Astrocyte (in vitro differentiated cells and primary cell): ENCODE measurements around the gene CDC16. TPM values are rescaled to one million over a fixed set of nuclear protein-coding genes. Genes with fewer than 3 reads are reported as not detected.
"Not testable (repeated sequence)": the region's sequence is repeated elsewhere in the genome, so short reads cannot be mapped to it uniquely, and the experiment has no call there.

Experiments
- DNase-seq: peaks from one replicate; pipeline ENCODE4 v3.0.0-alpha.2; 2010; ENCODE audit warnings: low read depth
- FAIRE-seq: peaks from 2 replicates; lab custom pipeline; 2011; peaks lifted over from hg19 to GRCh38; lab: Jason Lieb, UNC
- H2AFZ ChIP-seq: 2 replicates; pipeline ENCODE4 v1.6.0; 2012; ENCODE audit warnings: low read depth, low read length, inconsistent platforms
- H3K27ac ChIP-seq: 2 replicates; pipeline ENCODE4 v1.5.1; 2011; ENCODE audit warnings: low read depth, low read length, inconsistent platforms
- H3K27me3 ChIP-seq: 2 replicates; pipeline ENCODE4 v1.6.0; 2011; ENCODE audit warnings: low read length, inconsistent platforms; ENCODE audit not compliant: insufficient read depth
- H3K36me3 ChIP-seq: 2 replicates; pipeline ENCODE4 v1.5.1; 2011; ENCODE audit warnings: low read length, inconsistent platforms; ENCODE audit not compliant: insufficient read depth
- H3K4me1 ChIP-seq: 2 replicates; pipeline ENCODE4 v1.5.1; 2011; ENCODE audit warnings: low read length, inconsistent platforms; ENCODE audit not compliant: insufficient read depth
- H3K4me2 ChIP-seq: 2 replicates; pipeline ENCODE4 v1.6.0; 2012; ENCODE audit warnings: low read length, inconsistent platforms
- H3K4me3 ChIP-seq: 2 replicates; pipeline ENCODE4 v1.5.1; 2011; ENCODE audit warnings: low read depth, mild to moderate bottlenecking, low read length, inconsistent platforms; ENCODE audit not compliant: insufficient read depth
- H3K79me2 ChIP-seq: 2 replicates; pipeline ENCODE4 v1.6.0; 2012; ENCODE audit warnings: mild to moderate bottlenecking, low read length, inconsistent platforms; ENCODE audit not compliant: insufficient read depth
- H3K9ac ChIP-seq: 2 replicates; pipeline ENCODE4 v1.6.0; 2012; ENCODE audit warnings: mild to moderate bottlenecking, low read length, inconsistent platforms
- H3K9me3 ChIP-seq: 2 replicates; pipeline ENCODE4 v1.5.1; 2012; ENCODE audit warnings: low read depth, mild to moderate bottlenecking, low read length, inconsistent platforms; ENCODE audit not compliant: insufficient read depth
- H4K20me1 ChIP-seq: 2 replicates; pipeline ENCODE4 v1.6.0; 2012; ENCODE audit warnings: low read length, inconsistent platforms; ENCODE audit not compliant: insufficient read depth
- H3K27ac Mint-ChIP-seq: one replicate; pipeline ENCODE4 v1.8.0; 2021; ENCODE audit warnings: mild to moderate bottlenecking, mixed read lengths; ENCODE audit not compliant: unreplicated experiment
- H3K27me3 Mint-ChIP-seq: one replicate; pipeline ENCODE4 v1.8.0; 2021; ENCODE audit warnings: low read depth, mixed read lengths; ENCODE audit not compliant: unreplicated experiment
- H3K36me3 Mint-ChIP-seq: one replicate; pipeline ENCODE4 v1.8.0; 2021; ENCODE audit warnings: low read depth, mixed read lengths; ENCODE audit not compliant: unreplicated experiment
- H3K4me1 Mint-ChIP-seq: one replicate; pipeline ENCODE4 v1.8.0; 2021; ENCODE audit warnings: low read depth, mixed read lengths; ENCODE audit not compliant: unreplicated experiment
- H3K4me3 Mint-ChIP-seq: one replicate; pipeline ENCODE4 v1.8.0; 2021; ENCODE audit warnings: mild to moderate bottlenecking, moderate library complexity, mixed read lengths; ENCODE audit not compliant: unreplicated experiment
- H3K9me3 Mint-ChIP-seq: one replicate; pipeline ENCODE4 v1.8.0; 2021; ENCODE audit warnings: mild to moderate bottlenecking, mixed read lengths; ENCODE audit not compliant: unreplicated experiment
- EZH2 ChIP-seq: IDR thresholded peaks from 2 replicates; pipeline ENCODE4 v1.6.1; 2012; ENCODE audit warnings: mild to moderate bottlenecking, low read length, inconsistent platforms; ENCODE audit not compliant: insufficient read depth
- total RNA-seq: library from RNA; stranded (reverse); gene quantifications from 2 replicates; pipeline ENCODE4 v1.2.1, GENCODE V29; 2021
- TF ChIP-seq, protein P1 (sequence below): IDR thresholded peaks from 2 replicates; pipeline ENCODE4 v1.5.1; 2011; ENCODE audit warnings: low read depth, mild to moderate bottlenecking, inconsistent platforms, low read length, moderate library complexity; ENCODE audit not compliant: insufficient read depth

CDC16 gene
- total RNA-seq, 1 donor from 2014 or later: 77.0 TPM

DNA sequence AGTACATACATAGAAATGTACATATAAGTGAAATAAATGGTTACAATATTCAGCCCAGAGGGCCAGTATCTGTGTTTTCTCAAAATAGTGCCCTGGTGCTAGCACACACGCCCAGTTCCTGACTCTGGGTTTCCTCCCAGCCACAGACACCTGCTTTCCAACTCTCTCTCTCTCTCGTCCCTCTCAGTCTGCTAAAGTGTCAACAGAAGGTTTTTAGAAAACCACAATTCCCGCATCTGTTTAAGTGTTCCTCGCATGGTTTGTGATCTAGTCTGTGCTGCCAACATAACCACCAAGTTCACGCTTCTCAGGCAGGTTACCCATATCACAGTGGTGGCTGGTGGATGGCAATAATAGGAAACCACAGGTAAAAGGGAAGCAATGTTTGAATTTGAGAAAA lies 28.9 kb downstream of the CDC16 start:
- Mint-ChIP-seq H3K27me3 (no peaks in the 10 kb centered on the region), H3K36me3 (peaks cover 31% of the 10 kb centered on the region), H3K4me3 (no peak overlapping the region), H3K27ac (peak overlapping the region; percentile 50), H3K4me1 (peaks cover 31% of the 10 kb centered on the region), H3K9me3 (no peaks in the 10 kb centered on the region)
- peaks cover 57% of the 10 kb centered on the region for H3K36me3 ChIP-seq
- H3K4me2 ChIP-seq: no peak overlapping the region
- H3K79me2 ChIP-seq: no peaks in the 10 kb centered on the region
- TF ChIP-seq, protein P1, sequence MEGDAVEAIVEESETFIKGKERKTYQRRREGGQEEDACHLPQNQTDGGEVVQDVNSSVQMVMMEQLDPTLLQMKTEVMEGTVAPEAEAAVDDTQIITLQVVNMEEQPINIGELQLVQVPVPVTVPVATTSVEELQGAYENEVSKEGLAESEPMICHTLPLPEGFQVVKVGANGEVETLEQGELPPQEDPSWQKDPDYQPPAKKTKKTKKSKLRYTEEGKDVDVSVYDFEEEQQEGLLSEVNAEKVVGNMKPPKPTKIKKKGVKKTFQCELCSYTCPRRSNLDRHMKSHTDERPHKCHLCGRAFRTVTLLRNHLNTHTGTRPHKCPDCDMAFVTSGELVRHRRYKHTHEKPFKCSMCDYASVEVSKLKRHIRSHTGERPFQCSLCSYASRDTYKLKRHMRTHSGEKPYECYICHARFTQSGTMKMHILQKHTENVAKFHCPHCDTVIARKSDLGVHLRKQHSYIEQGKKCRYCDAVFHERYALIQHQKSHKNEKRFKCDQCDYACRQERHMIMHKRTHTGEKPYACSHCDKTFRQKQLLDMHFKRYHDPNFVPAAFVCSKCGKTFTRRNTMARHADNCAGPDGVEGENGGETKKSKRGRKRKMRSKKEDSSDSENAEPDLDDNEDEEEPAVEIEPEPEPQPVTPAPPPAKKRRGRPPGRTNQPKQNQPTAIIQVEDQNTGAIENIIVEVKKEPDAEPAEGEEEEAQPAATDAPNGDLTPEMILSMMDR: no peak
- no peak for TF ChIP-seq EZH2
- FAIRE-seq (no peak), DNase-seq (peak; percentile 41)
- H3K9ac ChIP-seq: no peak overlapping the region
- H3K9me3 ChIP-seq: no peaks in the 10 kb centered on the region
- H3K4me1 ChIP-seq: peaks cover 33% of the 10 kb centered on the region
- no peak overlapping the region for H2AFZ ChIP-seq
- H3K27ac ChIP-seq: peak overlapping the region; percentile 90
- H4K20me1 ChIP-seq: no peaks in the 10 kb centered on the region
- no peaks in the 10 kb centered on the region for H3K27me3 ChIP-seq
- no peak overlapping the region for H3K4me3 ChIP-seq

DNA sequence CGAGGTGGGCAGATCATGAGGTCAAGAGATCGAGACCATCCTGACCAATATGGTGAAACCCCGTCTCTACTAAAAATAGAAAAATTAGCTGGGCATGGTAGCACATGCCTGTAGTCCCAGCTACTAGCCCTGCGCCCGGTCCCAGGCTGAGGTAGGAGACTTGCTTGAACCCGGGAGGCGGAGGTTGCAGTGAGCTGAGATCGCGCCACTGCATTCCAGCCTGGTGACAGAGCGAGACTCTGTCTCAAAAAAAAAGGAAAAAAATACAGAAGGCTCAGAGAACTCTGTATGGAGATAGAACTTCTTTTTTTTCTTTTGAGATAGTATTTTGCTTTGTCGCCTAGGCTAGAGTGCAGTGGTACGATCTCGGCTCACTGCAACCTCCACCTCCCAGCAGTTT lies 29.6 kb downstream of the CDC16 start:
- peak overlapping the region; percentile 90 for H3K27ac ChIP-seq
- peaks cover 59% of the 10 kb centered on the region for H3K36me3 ChIP-seq
- not testable (repeated sequence) for H4K20me1 ChIP-seq, H2AFZ ChIP-seq, FAIRE-seq, H3K27me3 ChIP-seq, H3K79me2 ChIP-seq, H3K27me3 Mint-ChIP-seq, DNase-seq, H3K9me3 ChIP-seq, H3K4me3 Mint-ChIP-seq, H3K9me3 Mint-ChIP-seq, H3K4me3 ChIP-seq
- Mint-ChIP-seq H3K4me1 (peaks cover 35% of the 10 kb centered on the region), H3K36me3 (peaks cover 34% of the 10 kb centered on the region), H3K27ac (peak overlapping the region; percentile 87)
- peak overlapping the region; percentile 65 for H3K4me2 ChIP-seq
- peak overlapping the region; percentile 44 for H3K9ac ChIP-seq
- peaks cover 34% of the 10 kb centered on the region for H3K4me1 ChIP-seq

DNA sequence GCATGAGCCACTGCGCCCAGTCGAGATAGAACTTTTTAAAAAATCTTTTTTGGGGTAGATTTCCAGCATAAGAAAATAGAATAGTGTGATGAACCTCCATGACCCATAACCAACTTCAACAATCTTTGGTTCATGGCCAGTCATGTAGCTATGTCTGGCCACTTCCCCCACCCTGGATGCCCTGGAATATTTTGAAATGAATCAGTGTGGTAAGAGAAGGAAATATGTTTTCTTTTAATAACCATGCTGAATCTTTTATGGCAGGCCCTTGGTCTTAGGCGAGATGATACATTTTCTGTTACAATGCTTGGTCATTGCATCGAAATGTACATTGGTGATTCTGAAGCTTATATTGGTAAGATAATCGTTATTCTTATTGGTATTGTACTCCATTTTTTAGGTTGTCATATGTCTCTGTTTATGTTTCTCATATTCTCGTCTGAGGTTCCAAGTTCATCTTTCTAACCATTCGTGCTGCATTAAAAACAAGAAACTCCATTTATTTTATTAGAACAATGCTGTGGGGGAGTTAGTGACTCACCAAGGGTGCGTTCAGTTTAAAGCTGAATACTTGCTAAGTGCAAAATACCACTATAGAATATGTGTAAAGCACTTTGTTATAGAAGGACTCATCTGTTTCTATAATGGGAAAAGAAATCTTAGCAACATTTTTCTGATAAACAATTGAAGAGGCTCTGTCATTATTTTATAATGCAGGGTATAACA lies 30.4 kb downstream of the CDC16 start:
- Histone ChIP-seq H2AFZ (no peak overlapping the region), H3K9me3 (no peaks in the 10 kb centered on the region), H3K27ac (peak overlapping the region; percentile 90), H3K27me3 (no peaks in the 10 kb centered on the region), H3K9ac (peak overlapping the region; percentile 44), H3K4me2 (peak overlapping the region; percentile 65), H3K4me3 (no peak overlapping the region), H3K4me1 (peaks cover 34% of the 10 kb centered on the region), H4K20me1 (no peaks in the 10 kb centered on the region), H3K79me2 (no peaks in the 10 kb centered on the region), H3K36me3 (peaks cover 55% of the 10 kb centered on the region)
- H3K4me1 Mint-ChIP-seq: peaks cover 36% of the 10 kb centered on the region
- DNase-seq (peak; percentile 80), FAIRE-seq (peak; percentile 90)
- TF ChIP-seq, protein P1: no peak
- TF ChIP-seq EZH2: no peak
- H3K4me3 Mint-ChIP-seq: no peak overlapping the region
- H3K9me3 Mint-ChIP-seq: no peaks in the 10 kb centered on the region
- H3K36me3 Mint-ChIP-seq: peaks cover 32% of the 10 kb centered on the region
- H3K27ac Mint-ChIP-seq: peak overlapping the region; percentile 87
- no peaks in the 10 kb centered on the region for H3K27me3 Mint-ChIP-seq
